GM12878 (cell line): ENCODE results near the gene TNP2. TPM values are rescaled to one million over a fixed set of nuclear protein-coding genes. Genes with fewer than 3 reads are reported as not detected.

Source experiments
- BMI1 ChIP-seq: fragments of 450-650 bp; IDR thresholded peaks from 2 replicates; pipeline ENCODE4 v1.6.1; 2016; ENCODE audit warnings: mild to moderate bottlenecking, moderate library complexity, borderline replicate concordance
- ESRRA ChIP-seq: IDR thresholded peaks from 2 replicates; pipeline ENCODE4 v1.6.1; 2012; ENCODE audit warnings: mild to moderate bottlenecking, low read length, improper control_type of control experiment
- ETV6 ChIP-seq, 2 experiments: fragments of 450-650 bp in 1 of 2; IDR thresholded peaks in 1 of 2; conservative IDR thresholded peaks in 1 of 2; 2 replicates each; pipeline ENCODE4 v1.6.1; 2014; ENCODE audit warnings: antibody characterized with exemption in 1 of 2, borderline replicate concordance in 1 of 2, low read depth in 1 of 2, mild to moderate bottlenecking in 1 of 2, moderate library complexity in 1 of 2
- FOXM1 ChIP-seq: IDR thresholded peaks from 2 replicates; pipeline ENCODE4 v1.6.1; 2012; ENCODE audit warnings: low read depth, mild to moderate bottlenecking, inconsistent platforms, low read length, moderate library complexity
- MXI1 ChIP-seq: fragments of 150-350 bp; IDR thresholded peaks from 2 replicates; pipeline ENCODE4 v1.6.1; 2011; ENCODE audit warnings: low read depth, mild to moderate bottlenecking, inconsistent platforms, low read length, improper control_type of control experiment
- MYC ChIP-seq: IDR thresholded peaks from 2 replicates; pipeline ENCODE4 v1.6.1; 2011; ENCODE audit warnings: mild to moderate bottlenecking, low read length, moderate library complexity, inconsistent platforms; ENCODE audit not compliant: insufficient read depth, insufficient replicate concordance, insufficient read length, severe bottlenecking
- PAX5 ChIP-seq: IDR thresholded peaks from 2 replicates; pipeline ENCODE4 v1.6.1; 2011; ENCODE audit warnings: low read depth, low read length, borderline replicate concordance
- PAX8 ChIP-seq: fragments of 450-650 bp; IDR thresholded peaks from 2 replicates; pipeline ENCODE4 v1.6.1; 2017; ENCODE audit warnings: mild to moderate bottlenecking, moderate library complexity
- PBX3 ChIP-seq: IDR thresholded peaks from 2 replicates; pipeline ENCODE4 v1.6.1; 2011; ENCODE audit warnings: mild to moderate bottlenecking, low read depth, low read length, moderate library complexity; ENCODE audit not compliant: insufficient replicate concordance
- PKNOX1 ChIP-seq: fragments of 450-650 bp; IDR thresholded peaks from 2 replicates; pipeline ENCODE4 v1.6.1; 2016; ENCODE audit warnings: mild to moderate bottlenecking
- PML ChIP-seq: IDR thresholded peaks from 2 replicates; pipeline ENCODE4 v1.6.1; 2012; ENCODE audit warnings: low read length, inconsistent platforms
- RBBP5 ChIP-seq: fragments of 200-600 bp; sonication (generic); conservative IDR thresholded peaks from 2 replicates; pipeline ENCODE4 v1.6.1; 2016
- RCOR1 ChIP-seq: conservative IDR thresholded peaks from 2 replicates; pipeline ENCODE4 v1.6.1; 2012; ENCODE audit warnings: low read depth, low read length, improper control_type of control experiment
- SUZ12 ChIP-seq: fragments of 200-600 bp; sonication (generic); IDR thresholded peaks from one replicate; pipeline ENCODE4 v1.6.1; 2018; ENCODE audit warnings: antibody characterized with exemption, mild to moderate bottlenecking; ENCODE audit not compliant: unreplicated experiment
- TCF3 ChIP-seq: IDR thresholded peaks from 2 replicates; pipeline ENCODE4 v1.6.1; 2012; ENCODE audit warnings: low read depth, mild to moderate bottlenecking, low read length, borderline replicate concordance; ENCODE audit not compliant: insufficient read depth
- ZBTB4 ChIP-seq: fragments of 450-650 bp; formaldehyde crosslinking; IDR thresholded peaks from 2 replicates; pipeline ENCODE4 v1.4.0; 2022; ENCODE audit warnings: mild to moderate bottlenecking, moderate library complexity
- ZNF592 ChIP-seq: fragments of 450-650 bp; IDR thresholded peaks from 2 replicates; pipeline ENCODE4 v1.6.1; 2017; ENCODE audit warnings: mild to moderate bottlenecking, moderate library complexity
- ZSCAN29 ChIP-seq: fragments of 450-650 bp; IDR thresholded peaks from 2 replicates; pipeline ENCODE4 v1.6.1; 2017; ENCODE audit warnings: mild to moderate bottlenecking, moderate library complexity
- polyA plus RNA-seq, 11 experiments: library from polyadenylated mRNA; depleted of rRNA in 4 of 11; unstranded in 6 of 11; stranded (reverse) in 5 of 11; fragments of >200 nt; fragmentation: Nextera tagmentation in 4 of 11; fragmentation: Illumina TruSeq in 1 of 11; extraction: Ambion mirVana in 4 of 11; extraction: Trizol in 1 of 11; gene quantifications; 1 replicate in 1 of 11; 2 replicates in 10 of 11; pipeline versions ENCODE4 v1.2.1 to v1.2.3, GENCODE V29; 2011 to 2016; ENCODE audit warnings: inconsistent platforms in 2 of 11, missing spikeins in 2 of 11, low read depth in 1 of 11
- total RNA-seq, 4 experiments: library from RNA; depleted of rRNA in 3 of 4; stranded (reverse); fragments of >200 nt in 3 of 4; fragmentation: Illumina TruSeq in 1 of 4; extraction: Trizol in 1 of 4; gene quantifications; 2 replicates each; pipeline versions ENCODE4 v1.2.1 to v1.2.3, GENCODE V29; 2013 to 2021

Gene TNP2
- total and polyA plus RNA-seq, 10 of the 15 experiments (the other 5 are each of a cell fraction or from before 2014, with no cell fraction given): not detected

- TF ChIP-seq ZBTB4 (CRISPR knock-in tag) (no peak), MYC (no peak), BMI1 (no peak), RBBP5 (no peak), ZSCAN29 (no peak), PML (no peak; the same call in 1 of the 2 replicates), ZNF592 (peak; percentile 84), RCOR1 (no peak), ESRRA (no peak), MXI1 (0 out of 2 replicates have a peak, but pooled peaks have one; percentile 21), FOXM1 (peak; percentile 53; the same call in 1 of the 2 replicates), TCF3 (peak; percentile 97), PBX3 (peak; percentile 75), SUZ12 (no peak), PKNOX1 (peak; percentile 25; the same call in 1 of the 2 replicates), PAX5 (peak; percentile 91), ETV6 (conservative IDR thresholded peaks at IDR 0.05 in 1 of 2, IDR thresholded peaks at IDR 0.05 in 1 of 2; ENCODE audit: borderline replicate concordance in 1 of 2, low read depth in 1 of 2) (peak in 1 of 2 experiments; percentile 76; a peak in 1 of 4 replicates), PAX8 (no peak)
Measured at GRCh38 chr16:11297492-11298142, 28.5 kb upstream of the TNP2 start (continued).
